Measurements from ENCODE around the gene SLC5A12.

Gene SLC5A12

GRCh38 chr11:26753723-26754504 lies 32.1 kb upstream of the SLC5A12 start:
- no peak overlapping the region for H3K9ac ChIP-seq (ENCODE audit: low read length in 2 of 2)
- no peaks in the 10 kb centered on the region for H3K9me3 ChIP-seq (ENCODE audit: control insufficient read depth in 2 of 2, low read length in 2 of 2)
- peaks cover 3% of the 10 kb centered on the region for H3K4me1 ChIP-seq (ENCODE audit: control insufficient read depth, insufficient read depth, low read length)
- H3K4me3 ChIP-seq (ENCODE audit: low read length in 2 of 2): no peak overlapping the region
- H3K27me3 ChIP-seq (ENCODE audit: control insufficient read depth in 1 of 2, insufficient read depth in 2 of 2, low read length in 2 of 2): no peaks in the 10 kb centered on the region
- H3K36me3 ChIP-seq (ENCODE audit: control insufficient read depth in 2 of 2, insufficient read depth in 2 of 2, low read length in 2 of 2): no peaks in the 10 kb centered on the region
- H3K27ac ChIP-seq (ENCODE audit: low read length): no peak overlapping the region

- H3K4me3 ChIP-seq (ENCODE audit: low read length in 2 of 2): no peak overlapping the region
- H3K27me3 ChIP-seq (ENCODE audit: control insufficient read depth in 1 of 2, insufficient read depth in 2 of 2, low read length in 2 of 2): no peaks in the 10 kb centered on the region
- no peak overlapping the region for H3K9ac ChIP-seq (ENCODE audit: low read length in 2 of 2)
- no peaks in the 10 kb centered on the region for H3K36me3 ChIP-seq (ENCODE audit: control insufficient read depth in 2 of 2, insufficient read depth in 2 of 2, low read length in 2 of 2)
- no peak overlapping the region for H3K27ac ChIP-seq (ENCODE audit: low read length)
- H3K9me3 ChIP-seq (ENCODE audit: control insufficient read depth in 2 of 2, low read length in 2 of 2): no peaks in the 10 kb centered on the region
- H3K4me1 ChIP-seq (ENCODE audit: control insufficient read depth, insufficient read depth, low read length): peaks cover 3% of the 10 kb centered on the region
Measured at GRCh38 chr11:26749927-26750326, 28.1 kb upstream of the SLC5A12 start.

GRCh38 chr11:26743622-26744021 lies 21.8 kb upstream of the SLC5A12 start:
- Histone ChIP-seq H3K9ac (ENCODE audit: low read length in 2 of 2) (no peak overlapping the region), H3K36me3 (ENCODE audit: control insufficient read depth in 2 of 2, insufficient read depth in 2 of 2, low read length in 2 of 2) (no peaks in the 10 kb centered on the region), H3K9me3 (ENCODE audit: control insufficient read depth in 2 of 2, low read length in 2 of 2) (no peaks in the 10 kb centered on the region), H3K4me1 (ENCODE audit: control insufficient read depth, insufficient read depth, low read length) (no peaks in the 10 kb centered on the region), H3K27ac (ENCODE audit: low read length) (no peak overlapping the region), H3K4me3 (ENCODE audit: low read length in 2 of 2) (no peak overlapping the region), H3K27me3 (ENCODE audit: control insufficient read depth in 1 of 2, insufficient read depth in 2 of 2, low read length in 2 of 2) (no peaks in the 10 kb centered on the region)

- Histone ChIP-seq H3K27me3 (ENCODE audit: control insufficient read depth in 1 of 2, insufficient read depth in 2 of 2, low read length in 2 of 2) (no peaks in the 10 kb centered on the region), H3K36me3 (ENCODE audit: control insufficient read depth in 2 of 2, insufficient read depth in 2 of 2, low read length in 2 of 2) (no peaks in the 10 kb centered on the region), H3K27ac (ENCODE audit: low read length) (no peak overlapping the region), H3K9ac (ENCODE audit: low read length in 2 of 2) (no peak overlapping the region), H3K9me3 (ENCODE audit: control insufficient read depth in 2 of 2, low read length in 2 of 2) (no peaks in the 10 kb centered on the region), H3K4me3 (ENCODE audit: low read length in 2 of 2) (no peak overlapping the region), H3K4me1 (ENCODE audit: control insufficient read depth, insufficient read depth, low read length) (no peaks in the 10 kb centered on the region)
Measured at GRCh38 chr11:26742966-26743365, 21.1 kb upstream of the SLC5A12 start.

GRCh38 chr11:26741036-26741435 lies 19.2 kb upstream of the SLC5A12 start:
- Histone ChIP-seq H3K4me1 (ENCODE audit: control insufficient read depth, insufficient read depth, low read length) (no peaks in the 10 kb centered on the region), H3K4me3 (ENCODE audit: low read length in 2 of 2) (no peak overlapping the region), H3K27me3 (ENCODE audit: control insufficient read depth in 1 of 2, insufficient read depth in 2 of 2, low read length in 2 of 2) (no peaks in the 10 kb centered on the region), H3K9me3 (ENCODE audit: control insufficient read depth in 2 of 2, low read length in 2 of 2) (no peaks in the 10 kb centered on the region), H3K9ac (ENCODE audit: low read length in 2 of 2) (no peak overlapping the region), H3K36me3 (ENCODE audit: control insufficient read depth in 2 of 2, insufficient read depth in 2 of 2, low read length in 2 of 2) (no peaks in the 10 kb centered on the region), H3K27ac (ENCODE audit: low read length) (no peak overlapping the region)

GRCh38 chr11:26739366-26740073 lies 17.7 kb upstream of the SLC5A12 start:
- no peaks in the 10 kb centered on the region for H3K36me3 ChIP-seq (ENCODE audit: control insufficient read depth in 2 of 2, insufficient read depth in 2 of 2, low read length in 2 of 2)
- H3K27ac ChIP-seq (ENCODE audit: low read length): no peak overlapping the region
- H3K4me1 ChIP-seq (ENCODE audit: control insufficient read depth, insufficient read depth, low read length): no peaks in the 10 kb centered on the region
- H3K9me3 ChIP-seq (ENCODE audit: control insufficient read depth in 2 of 2, low read length in 2 of 2): no peaks in the 10 kb centered on the region
- no peaks in the 10 kb centered on the region for H3K27me3 ChIP-seq (ENCODE audit: control insufficient read depth in 1 of 2, insufficient read depth in 2 of 2, low read length in 2 of 2)
- no peak overlapping the region for H3K4me3 ChIP-seq (ENCODE audit: low read length in 2 of 2)
- H3K9ac ChIP-seq (ENCODE audit: low read length in 2 of 2): no peak overlapping the region

GRCh38 chr11:26734691-26735090 lies 12.8 kb upstream of the SLC5A12 start:
- H3K27ac ChIP-seq (ENCODE audit: low read length): no peak overlapping the region
- no peaks in the 10 kb centered on the region for H3K9me3 ChIP-seq (ENCODE audit: control insufficient read depth in 2 of 2, low read length in 2 of 2)
- H3K9ac ChIP-seq (ENCODE audit: low read length in 2 of 2): no peak overlapping the region
- H3K4me3 ChIP-seq (ENCODE audit: low read length in 2 of 2): no peak overlapping the region
- H3K27me3 ChIP-seq (ENCODE audit: control insufficient read depth in 1 of 2, insufficient read depth in 2 of 2, low read length in 2 of 2): no peaks in the 10 kb centered on the region
- H3K4me1 ChIP-seq (ENCODE audit: control insufficient read depth, insufficient read depth, low read length): peaks cover 3% of the 10 kb centered on the region
- H3K36me3 ChIP-seq (ENCODE audit: control insufficient read depth in 2 of 2, insufficient read depth in 2 of 2, low read length in 2 of 2): no peaks in the 10 kb centered on the region

GRCh38 chr11:26731084-26731456 lies 9.2 kb upstream of the SLC5A12 start:
- no peaks in the 10 kb centered on the region for H3K36me3 ChIP-seq (ENCODE audit: control insufficient read depth in 2 of 2, insufficient read depth in 2 of 2, low read length in 2 of 2)
- peaks cover 3% of the 10 kb centered on the region for H3K4me1 ChIP-seq (ENCODE audit: control insufficient read depth, insufficient read depth, low read length)
- H3K9me3 ChIP-seq (ENCODE audit: control insufficient read depth in 2 of 2, low read length in 2 of 2): no peaks in the 10 kb centered on the region
- no peak overlapping the region for H3K4me3 ChIP-seq (ENCODE audit: low read length in 2 of 2)
- H3K9ac ChIP-seq (ENCODE audit: low read length in 2 of 2): no peak overlapping the region
- no peak overlapping the region for H3K27ac ChIP-seq (ENCODE audit: low read length)
- H3K27me3 ChIP-seq (ENCODE audit: control insufficient read depth in 1 of 2, insufficient read depth in 2 of 2, low read length in 2 of 2): no peaks in the 10 kb centered on the region

GRCh38 chr11:26730414-26731083 lies 8.7 kb upstream of the SLC5A12 start:
- Histone ChIP-seq H3K27me3 (ENCODE audit: control insufficient read depth in 1 of 2, insufficient read depth in 2 of 2, low read length in 2 of 2) (no peaks in the 10 kb centered on the region), H3K9me3 (ENCODE audit: control insufficient read depth in 2 of 2, low read length in 2 of 2) (no peaks in the 10 kb centered on the region), H3K36me3 (ENCODE audit: control insufficient read depth in 2 of 2, insufficient read depth in 2 of 2, low read length in 2 of 2) (no peaks in the 10 kb centered on the region), H3K4me3 (ENCODE audit: low read length in 2 of 2) (no peak overlapping the region), H3K4me1 (ENCODE audit: control insufficient read depth, insufficient read depth, low read length) (peaks cover 3% of the 10 kb centered on the region), H3K9ac (ENCODE audit: low read length in 2 of 2) (no peak overlapping the region), H3K27ac (ENCODE audit: low read length) (no peak overlapping the region)

GRCh38 chr11:26729284-26729683 lies 7.4 kb upstream of the SLC5A12 start:
- Histone ChIP-seq H3K4me3 (ENCODE audit: low read length in 2 of 2) (no peak overlapping the region), H3K9ac (ENCODE audit: low read length in 2 of 2) (no peak overlapping the region)

More at GRCh38 chr11:26729284-26729683, 7.4 kb upstream of the SLC5A12 start:
- Histone ChIP-seq H3K9me3 (ENCODE audit: control insufficient read depth in 2 of 2, low read length in 2 of 2) (no peaks in the 10 kb centered on the region), H3K27ac (ENCODE audit: low read length) (no peak overlapping the region), H3K4me1 (ENCODE audit: control insufficient read depth, insufficient read depth, low read length) (peaks cover 3% of the 10 kb centered on the region), H3K36me3 (ENCODE audit: control insufficient read depth in 2 of 2, insufficient read depth in 2 of 2, low read length in 2 of 2) (no peaks in the 10 kb centered on the region), H3K27me3 (ENCODE audit: control insufficient read depth in 1 of 2, insufficient read depth in 2 of 2, low read length in 2 of 2) (no peaks in the 10 kb centered on the region)
